Islet of Langerhans (tissue), 1 donor: ENCODE data around the gene TMC4.
"Not testable (repeated sequence)": the region's sequence is repeated elsewhere in the genome, so short reads cannot be mapped to it uniquely, and the experiment has no call there.

Source experiments
- FAIRE-seq: peaks from one replicate; lab custom pipeline; 2011; peaks lifted over from hg19 to GRCh38; lab: Jason Lieb, UNC

The TMC4 gene

DNA sequence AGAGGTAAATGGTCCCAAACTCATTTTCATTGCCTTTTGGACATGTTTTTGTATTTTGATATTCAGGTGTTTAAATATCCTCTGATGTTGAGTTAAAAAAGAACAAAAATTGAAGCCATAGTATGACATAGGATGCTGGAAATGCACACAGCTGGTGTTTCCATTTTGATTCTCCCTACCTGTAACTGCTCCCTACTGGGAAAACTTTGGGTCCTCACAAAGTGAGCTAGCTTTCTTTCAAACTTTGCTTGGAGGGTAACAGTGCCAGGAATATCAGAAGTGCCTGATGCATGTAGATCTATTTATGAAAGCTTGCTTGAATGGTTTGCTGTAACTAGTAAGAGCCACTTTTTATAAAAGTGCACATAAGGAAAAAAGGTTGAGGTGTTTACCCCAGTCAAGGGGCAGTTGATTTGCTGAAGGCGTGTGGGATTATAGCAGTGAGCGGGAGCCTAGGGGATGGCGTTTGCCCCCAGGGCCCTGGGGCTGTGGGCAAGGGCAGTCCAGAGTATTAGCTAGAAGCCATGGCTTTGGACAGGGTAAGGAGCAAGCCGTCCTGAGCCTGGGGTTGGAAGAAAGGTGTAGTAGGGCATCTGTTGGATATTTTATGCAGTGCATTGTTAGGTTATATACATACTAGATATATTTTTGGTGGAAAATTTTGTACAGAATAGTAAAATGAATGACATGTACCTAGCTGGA is 32.0 kb upstream of the TMC4 start:
- no peak for FAIRE-seq

DNA sequence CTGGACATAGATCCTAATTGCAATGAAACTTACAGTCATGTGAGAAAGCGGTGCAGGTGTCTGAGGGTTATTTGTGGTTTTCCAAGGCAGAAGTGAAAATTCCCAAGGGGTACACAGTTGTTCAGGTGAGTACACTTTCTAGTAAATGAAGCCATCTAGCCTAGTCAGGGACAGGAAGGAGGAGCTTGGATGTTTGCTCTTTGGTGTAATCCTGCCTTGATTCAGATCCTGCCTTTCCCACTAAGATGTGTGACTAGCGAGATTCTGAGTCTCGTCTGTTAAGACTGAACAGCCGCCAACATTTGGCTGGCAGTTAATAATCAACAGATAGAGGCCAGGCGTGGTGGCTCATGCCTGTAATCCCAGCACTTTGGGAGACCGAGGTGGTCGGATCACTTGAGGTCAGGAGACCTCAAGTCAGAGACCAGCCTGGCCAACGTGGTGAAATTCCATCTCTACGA is 30.2 kb upstream of the TMC4 start:
- FAIRE-seq: no peak

DNA sequence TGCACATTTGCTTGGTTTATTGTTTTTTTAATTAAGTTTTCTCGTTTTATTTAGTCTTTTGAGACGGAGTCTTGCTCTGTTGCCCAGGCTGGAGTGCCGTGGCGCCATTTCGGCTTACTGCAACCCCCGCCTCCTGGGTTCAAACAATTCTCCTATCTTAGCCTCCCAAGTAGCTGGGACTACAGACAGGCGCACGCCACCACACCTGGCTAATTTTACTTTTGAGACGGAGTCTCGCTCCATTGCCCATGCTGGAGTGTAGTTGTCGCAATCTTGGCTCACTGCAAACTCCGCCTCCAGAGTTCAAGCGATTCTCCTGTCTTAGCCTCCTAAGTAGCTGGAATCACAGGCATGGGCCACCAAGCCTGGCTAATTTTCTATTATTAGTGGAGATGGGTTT is 29.0 kb upstream of the TMC4 start:
- no peak for FAIRE-seq

DNA sequence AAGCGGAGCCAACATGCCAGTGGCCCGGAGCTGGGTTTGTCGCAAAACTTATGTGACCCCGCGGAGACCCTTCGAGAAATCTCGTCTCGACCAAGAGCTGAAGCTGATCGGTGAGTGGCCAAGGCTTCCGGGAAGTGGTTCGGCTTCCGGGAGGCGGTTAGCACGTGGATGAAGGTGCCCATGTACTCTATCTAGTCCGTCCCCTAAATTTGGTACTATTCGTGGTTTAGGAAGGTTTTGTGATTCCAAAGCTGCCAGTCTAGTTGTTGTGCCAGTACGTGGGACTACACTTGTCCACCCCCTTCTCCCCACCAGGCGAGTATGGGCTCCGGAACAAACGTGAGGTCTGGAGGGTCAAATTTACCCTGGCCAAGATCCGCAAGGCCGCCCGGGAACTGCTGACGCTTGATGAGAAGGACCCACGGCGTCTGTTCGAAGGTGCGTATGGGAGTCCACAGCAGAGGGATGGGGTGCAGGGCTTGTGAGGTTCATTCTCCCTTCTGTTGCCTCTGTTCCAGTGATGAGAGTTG is 28.3 kb upstream of the TMC4 start:
- no peak for FAIRE-seq

DNA sequence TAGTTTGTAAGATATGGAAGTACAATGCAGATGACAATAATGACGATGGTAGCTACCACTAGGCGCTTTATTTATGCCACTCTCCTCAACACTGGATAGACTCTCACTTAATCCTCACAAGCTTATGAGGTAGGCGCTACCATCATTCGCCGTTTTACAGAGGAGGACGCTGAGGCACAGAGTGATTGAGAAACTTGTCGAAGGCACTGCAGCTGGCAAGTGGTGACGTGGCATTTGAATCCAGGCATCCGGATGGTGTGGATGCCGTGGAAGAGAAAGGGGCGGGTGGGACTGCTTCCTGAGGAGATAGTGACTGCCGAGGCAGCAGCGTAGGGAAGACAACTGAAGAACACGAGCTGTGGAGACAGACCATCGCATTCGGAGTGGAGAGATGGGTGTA is 26.4 kb upstream of the TMC4 start:
- FAIRE-seq: no peak

DNA sequence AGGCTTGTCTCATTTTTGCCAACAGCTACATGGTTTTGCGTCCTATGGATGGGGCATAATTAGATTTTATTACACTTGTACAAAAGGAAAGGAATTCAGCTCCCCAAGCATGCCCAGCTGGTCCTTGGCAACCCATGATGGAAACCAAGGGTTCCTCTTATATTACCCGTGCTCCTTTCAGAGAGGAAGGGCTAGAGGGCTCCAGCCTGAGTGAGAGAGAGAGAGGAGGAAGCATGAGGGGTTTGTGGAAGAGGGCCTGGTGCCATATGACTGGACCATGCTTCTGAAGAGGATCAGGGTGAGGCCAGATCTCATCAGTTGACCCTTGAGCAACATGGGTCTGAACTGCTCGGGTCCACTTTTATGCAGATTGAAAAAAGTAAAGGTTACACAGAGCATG is 24.2 kb upstream of the TMC4 start:
- FAIRE-seq: no peak

DNA sequence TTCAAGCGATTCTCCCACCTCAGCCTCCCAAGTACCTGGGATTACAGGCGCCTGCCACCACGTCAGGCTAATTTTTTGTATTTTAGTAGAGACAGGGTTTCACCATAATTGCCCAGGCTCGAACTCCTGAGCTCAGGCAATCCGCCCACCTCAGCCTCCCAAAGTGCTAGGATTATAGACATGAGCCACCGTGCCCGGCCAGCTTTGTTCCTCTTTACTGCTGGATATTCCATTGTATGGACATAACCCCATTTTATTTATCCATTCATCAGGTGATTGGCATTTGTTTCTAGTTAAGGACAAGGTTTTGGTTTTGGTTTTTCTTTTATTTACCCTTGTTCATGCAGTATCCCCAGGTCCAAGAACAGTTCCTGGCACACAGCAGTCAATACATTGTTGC is 23.6 kb upstream of the TMC4 start:
- FAIRE-seq: no peak

DNA sequence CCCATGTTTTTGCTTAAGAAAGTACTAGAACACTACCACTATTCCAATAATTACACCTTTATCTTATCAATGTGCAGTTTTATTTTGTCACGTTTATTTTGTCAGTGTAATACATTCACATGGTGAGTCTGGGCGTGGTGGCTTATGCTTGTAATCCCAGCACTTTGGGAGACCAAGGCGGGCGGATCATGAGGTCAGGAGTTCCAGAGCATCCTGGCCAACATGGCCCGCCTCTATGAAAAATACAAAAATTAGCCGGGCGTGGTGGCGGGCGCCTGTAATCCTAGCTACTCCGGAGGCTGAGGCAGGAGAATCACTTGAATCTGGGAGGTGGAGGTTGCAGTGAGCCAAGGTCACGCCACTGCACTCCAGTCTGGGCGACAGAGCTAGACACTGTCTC is 21.5 kb upstream of the TMC4 start:
- FAIRE-seq: not testable (repeated sequence)

DNA sequence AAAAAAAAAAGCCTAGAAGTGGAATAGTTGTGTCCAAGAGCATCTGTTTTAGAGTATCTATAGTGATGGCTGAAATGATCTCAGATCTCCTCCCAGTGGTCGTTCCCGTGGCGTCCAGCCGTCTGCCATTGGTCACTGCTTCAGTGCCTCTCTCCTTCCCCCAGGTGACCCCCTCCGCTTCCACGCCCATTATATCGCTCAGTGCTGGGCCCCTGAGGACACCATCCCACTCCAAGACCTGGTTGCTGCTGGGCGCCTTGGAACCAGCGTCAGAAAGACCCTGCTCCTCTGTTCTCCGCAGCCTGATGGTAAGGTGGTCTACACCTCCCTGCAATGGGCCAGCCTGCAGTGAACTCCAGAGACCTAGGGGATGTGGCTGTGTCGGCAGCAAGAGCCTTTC is 20.1 kb upstream of the TMC4 start:
- FAIRE-seq: no peak

DNA sequence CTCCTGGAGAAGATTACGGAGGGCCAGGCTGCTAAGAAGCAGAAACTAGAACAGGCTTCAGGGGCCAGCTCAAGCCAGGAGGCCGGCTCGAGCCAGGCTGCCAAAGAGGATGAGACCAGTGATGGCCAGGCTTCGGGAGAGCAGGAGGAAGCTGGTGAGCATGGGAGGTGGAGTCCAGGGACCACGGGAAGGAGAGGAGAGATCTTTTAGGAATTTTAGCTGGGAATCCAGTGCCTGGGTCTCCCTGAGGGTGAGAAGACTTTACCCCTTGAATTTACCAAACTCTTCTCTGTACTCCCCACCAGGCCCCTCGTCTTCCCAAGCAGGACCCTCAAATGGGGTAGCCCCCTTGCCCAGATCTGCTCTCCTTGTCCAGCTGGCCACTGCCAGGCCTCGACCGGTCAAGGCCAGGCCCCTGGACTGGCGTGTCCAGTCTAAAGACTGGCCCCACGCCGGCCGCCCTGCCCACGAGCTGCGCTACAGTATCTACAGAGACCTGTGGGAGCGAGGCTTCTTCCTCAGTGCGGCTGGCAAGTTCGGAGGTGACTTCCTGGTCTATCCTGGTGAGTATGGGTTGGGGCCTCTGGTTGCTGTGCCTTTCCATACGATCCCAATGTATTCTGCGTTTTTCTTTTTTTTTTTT is 19.0 kb upstream of the TMC4 start:
- FAIRE-seq: no peak

DNA sequence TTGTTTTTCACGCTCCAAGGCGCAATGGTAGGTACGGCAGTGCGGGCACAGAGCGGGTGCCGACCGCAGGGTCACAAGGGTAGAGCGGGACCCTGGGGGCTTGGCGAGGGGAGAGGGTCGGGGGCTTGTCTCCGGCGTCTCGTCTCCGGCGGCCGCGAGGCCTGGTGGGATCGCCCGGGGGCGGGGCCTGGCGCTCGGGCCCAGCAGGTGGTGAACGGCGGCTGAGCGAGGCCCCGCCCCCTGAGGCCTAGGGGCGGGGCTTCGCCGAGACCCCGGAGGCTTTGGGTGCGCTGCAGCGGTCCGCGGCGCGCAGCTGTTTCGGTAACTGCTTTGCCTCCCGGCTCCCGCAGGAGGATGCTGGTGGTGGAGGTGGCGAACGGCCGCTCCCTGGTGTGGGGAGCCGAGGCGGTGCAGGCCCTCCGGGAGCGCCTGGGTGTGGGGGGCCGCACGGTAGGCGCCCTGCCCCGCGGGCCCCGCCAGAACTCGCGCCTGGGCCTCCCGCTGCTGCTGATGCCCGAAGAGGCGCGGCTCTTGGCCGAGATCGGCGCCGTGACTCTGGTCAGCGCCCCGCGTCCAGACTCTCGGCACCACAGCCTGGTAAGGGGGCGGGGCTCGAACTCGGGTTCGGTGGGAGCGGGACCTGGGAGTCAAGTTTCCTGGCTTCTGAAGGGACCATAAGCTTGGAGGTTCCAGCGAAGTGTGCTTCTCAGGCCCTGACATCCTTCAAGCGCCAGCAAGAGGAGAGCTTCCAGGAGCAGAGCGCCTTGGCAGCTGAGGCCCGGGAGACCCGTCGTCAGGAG is 18.3 kb upstream of the TMC4 start, which contains the start of gene TSEN34:
Gene TSEN34, plus strand, starts transcription at position 298 of the 800 bp plus-strand sequence. Its CDS starts 57 bp downstream, at position 355.
- FAIRE-seq: no peak

DNA sequence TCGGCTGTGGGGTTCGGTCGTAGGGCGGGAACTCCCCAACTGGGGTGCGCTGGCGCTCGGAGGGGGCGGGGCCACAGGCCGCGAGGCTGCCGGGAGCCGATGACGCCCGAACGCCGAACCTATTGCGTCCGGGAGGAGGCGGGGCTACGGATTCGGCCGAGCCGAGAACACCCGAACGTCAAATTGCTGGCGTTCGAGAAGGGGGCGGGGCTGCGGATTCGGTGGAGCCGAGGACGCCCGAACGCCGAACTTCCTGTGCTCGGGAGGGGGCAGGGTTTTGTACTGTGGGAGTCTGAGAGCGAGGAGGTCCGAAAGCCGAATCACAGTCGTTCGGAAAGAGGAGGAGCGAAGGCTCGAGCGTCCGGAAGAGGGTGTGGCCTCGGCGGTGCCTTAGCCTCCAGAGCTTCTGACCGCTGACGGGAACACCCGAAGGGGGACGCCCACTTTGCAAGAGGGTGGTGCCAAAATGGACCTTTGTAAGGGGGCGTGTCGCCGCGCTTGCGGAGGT is 17.6 kb upstream of the TMC4 start:
- FAIRE-seq: peak; percentile 45

DNA sequence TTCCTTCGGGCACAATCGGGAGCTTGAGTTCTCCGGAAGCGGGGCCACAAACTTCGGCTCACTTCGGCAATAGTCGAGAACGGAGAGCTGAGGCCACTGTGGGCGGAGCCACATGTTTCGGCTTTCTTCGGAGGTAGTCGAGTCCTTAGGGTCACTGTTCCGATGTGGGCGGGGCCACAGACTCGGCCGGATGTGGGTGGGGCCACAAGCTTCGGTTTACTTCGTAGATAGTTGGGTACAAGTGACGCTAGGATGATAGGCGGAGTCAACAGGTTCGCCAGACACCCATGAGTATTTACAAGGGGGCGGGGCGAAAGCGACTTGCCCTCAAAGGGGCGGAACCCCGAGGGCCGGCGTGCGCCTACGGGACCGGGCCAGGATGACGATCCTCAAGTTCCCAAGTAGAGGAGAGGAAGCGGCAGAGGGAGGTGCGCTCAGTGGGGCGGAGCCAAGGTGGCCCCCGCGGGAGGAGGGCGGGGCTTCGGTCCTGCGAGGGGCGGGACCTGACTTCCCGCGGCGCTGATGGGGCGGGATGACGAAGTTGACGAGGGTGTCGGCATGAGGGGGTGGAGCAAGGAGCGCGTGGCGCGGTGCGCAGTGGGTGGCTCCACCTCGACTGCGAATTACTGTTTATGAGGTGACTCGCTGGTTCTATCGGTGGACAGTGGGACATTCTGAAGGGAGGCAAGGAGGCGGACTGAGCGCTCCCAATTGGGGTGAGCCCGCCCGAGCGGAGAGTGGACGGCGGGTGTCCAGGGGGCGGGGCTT is 17.0 kb upstream of the TMC4 start:
- FAIRE-seq: peak; percentile 98

DNA sequence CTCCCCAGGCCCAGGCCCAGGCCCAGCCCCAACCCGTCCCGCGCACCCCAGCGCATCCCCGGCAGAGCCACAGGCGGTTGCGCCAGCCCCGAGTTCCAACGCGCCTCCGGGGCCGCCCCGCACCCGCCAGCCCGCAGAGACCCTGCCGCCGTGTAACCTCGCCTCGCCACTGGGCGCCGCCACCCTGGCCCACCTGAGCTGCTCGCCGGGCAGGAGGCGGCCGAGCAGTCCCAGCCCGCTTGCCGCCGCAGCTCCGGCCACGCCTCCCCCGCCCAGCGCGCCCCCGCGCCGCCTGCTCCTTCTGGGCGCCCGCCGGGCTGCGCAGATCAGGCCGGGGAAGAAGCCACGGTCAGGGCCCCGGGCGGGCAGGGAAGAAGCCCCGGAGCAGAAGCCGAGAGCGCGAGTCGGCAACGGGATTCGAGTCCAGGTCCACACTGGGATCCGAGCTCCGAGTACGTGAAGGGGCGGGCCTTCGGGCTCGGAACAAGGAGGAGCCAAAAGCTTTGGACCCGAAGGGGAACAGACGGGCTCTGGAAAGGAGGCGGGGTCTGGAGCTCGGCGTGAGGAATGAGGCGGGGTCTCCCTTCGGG is 16.3 kb upstream of the TMC4 start, which contains the start of gene MBOAT7:
Gene MBOAT7, minus strand, starts transcription at position 436 of the 590 bp plus-strand sequence. CDS start 1,072 bp downstream, outside the sequence.
- no peak for FAIRE-seq

DNA sequence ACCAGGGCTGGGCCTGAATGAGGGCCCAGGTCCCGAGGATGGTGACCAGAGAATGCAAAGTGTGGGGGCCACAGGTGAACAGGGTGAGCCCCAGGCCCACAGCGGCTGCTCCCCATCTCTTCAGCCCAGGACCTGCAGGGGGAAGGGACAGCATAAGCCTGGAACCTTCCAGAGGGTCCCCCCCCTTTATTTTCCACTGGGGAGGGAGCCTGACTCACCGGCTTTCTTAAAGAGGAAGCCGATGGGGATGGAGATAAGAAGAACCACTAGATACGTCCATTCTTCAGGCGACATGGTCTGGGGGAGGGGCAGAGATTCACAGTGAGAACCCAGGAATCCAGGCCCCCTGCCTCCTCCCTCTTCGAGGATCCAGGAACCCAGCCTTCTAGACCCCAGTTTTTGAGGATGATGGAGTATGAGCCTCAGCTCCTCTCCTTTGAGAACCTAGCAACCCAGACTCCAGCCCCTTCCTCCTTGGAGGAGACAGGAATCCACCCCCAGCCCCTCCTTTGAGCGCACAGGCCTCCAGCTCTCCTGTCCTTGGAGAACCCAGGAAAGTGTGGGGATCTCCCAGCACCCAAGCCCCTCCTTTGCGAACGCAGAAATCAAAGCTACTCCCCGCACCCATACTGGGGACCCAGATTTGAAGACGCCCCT is 15.4 kb upstream of the TMC4 start:
- FAIRE-seq: no peak

DNA sequence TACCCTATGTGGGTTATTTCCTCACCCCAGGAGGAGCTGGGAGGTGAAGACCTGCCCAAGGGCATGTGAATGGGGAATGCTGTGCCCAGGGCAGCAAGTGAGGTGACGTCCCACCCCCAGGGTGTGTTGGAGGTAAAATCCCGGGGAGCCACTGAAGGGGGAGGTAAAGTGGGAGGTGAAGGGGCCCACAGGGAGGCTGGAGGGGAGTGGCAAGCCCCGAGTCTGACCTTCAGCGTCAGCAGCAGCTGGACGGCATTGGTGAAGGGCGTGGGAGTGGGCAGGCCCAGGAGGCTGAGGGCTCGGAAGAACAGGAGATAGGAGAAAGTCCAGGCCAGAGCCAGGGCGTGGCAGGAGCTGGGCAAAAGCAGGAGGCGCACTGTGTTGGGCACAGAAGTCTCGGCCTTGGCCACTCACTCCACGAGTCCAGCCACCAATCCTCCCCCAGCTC is 14.0 kb upstream of the TMC4 start:
- FAIRE-seq: no peak

DNA sequence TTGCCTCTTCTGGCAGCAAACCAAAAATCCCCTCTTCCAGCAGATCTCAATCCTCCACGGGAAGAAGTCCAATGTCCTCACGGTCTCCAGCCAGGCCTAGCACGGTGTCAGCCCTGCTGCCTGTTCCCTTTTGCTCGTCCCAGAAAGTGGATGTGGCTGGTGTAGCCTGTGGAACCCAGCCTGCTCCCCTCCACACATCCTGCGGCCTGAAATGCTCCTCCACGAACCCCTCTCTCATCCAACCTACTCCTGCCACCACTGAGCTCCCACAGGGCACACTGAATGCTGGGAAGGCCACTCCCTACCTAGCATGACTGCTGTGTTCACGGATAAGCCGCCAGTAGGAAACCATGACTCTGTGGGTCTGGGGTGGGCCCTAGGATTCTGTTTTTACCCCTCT is 13.4 kb upstream of the TMC4 start:
- no peak for FAIRE-seq

DNA sequence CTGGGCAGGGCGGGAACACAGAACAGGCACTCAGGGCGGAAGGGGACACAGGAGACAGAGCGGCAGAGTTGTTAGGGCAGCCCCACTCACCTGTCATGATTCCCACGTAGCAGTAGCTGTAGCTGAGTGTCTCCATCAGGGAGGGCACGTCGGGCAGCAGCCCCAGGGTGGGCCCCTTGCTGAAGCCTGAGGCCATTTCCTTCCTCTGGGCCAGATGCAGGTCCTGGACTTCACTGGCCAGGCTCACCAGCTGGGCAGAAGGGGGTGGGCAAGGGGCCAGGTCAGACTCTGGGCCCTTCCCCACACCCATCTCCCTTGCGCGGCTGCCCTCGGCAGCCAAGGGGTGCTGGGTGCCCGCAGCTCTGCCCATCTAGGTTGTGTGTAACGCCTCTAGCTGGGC is 10.5 kb upstream of the TMC4 start:
- no peak for FAIRE-seq

DNA sequence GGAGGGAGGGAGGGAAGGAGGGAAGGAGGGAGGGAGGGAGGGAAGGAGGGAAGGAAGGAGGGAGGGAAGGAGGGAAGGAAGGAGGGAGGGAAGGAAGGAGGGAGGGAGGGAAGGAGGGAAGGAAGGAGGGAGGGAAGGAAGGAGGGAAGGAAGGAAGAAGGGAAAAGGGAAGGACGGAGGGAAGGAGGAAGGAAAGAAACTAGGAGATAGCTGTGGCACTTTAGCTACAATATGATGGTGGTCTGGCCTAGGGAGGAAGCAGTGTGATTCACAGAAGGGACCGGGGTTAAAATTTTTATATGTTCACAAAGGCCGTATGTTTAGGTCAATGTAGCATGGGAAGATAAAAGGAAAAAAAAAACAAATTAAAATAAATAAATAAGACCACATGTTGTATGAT is 8.9 kb upstream of the TMC4 start:
- not testable (repeated sequence) for FAIRE-seq

DNA sequence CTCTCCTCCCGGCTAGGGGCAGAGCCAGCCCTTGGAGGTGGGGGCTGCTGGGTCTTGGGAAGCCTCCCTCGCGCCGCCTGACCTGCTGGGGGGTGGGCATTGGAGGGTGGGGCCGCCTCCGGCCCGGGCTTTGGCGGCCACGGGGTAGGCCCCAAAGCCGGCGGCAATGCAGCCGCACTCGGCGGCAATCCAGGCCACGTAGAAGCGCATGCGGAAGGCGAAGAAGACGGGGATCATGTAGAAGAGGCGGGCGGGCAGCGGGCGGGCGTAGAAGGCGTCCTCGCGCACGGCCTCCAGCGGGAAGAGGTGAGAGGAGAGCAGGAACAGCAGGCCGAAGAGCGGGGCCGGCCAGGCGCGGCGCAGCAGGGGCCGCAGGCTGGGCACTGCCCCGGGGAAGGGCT is 7.7 kb upstream of the TMC4 start:
- no peak for FAIRE-seq
